Mononuclear cell (primary cell): ENCODE data around the gene SAMD4B. TPM values are rescaled to one million over a fixed set of nuclear protein-coding genes. Genes with fewer than 3 reads are reported as not detected.
A peak's percentile ranks its signal among the peaks of the same experiment; 100 is the strongest.
"Not testable (repeated sequence)": the region's sequence is repeated elsewhere in the genome, so short reads cannot be mapped to it uniquely, and the experiment has no call there.

Experiments
- H3K27me3 ChIP-seq: 2 replicates; pipeline ENCODE4 v1.6.0; 2011; ENCODE audit warnings: low read length, control low read depth; ENCODE audit not compliant: insufficient read depth
- H3K4me1 ChIP-seq: 2 replicates; pipeline ENCODE4 v1.5.1; 2011; ENCODE audit warnings: mild to moderate bottlenecking, low read length, control low read depth; ENCODE audit not compliant: insufficient read depth
- H3K4me3 ChIP-seq: 2 replicates; pipeline ENCODE4 v1.5.1; 2011; ENCODE audit warnings: mild to moderate bottlenecking, low read length, moderate library complexity
- H3K9me3 ChIP-seq: 2 replicates; pipeline ENCODE4 v1.5.1; 2011; ENCODE audit warnings: low read depth, mild to moderate bottlenecking, control low read depth, low read length
- total RNA-seq: library from RNA; depleted of rRNA; stranded (reverse); fragments of >200 nt; gene quantifications from one replicate; pipeline ENCODE4 v1.2.3, GENCODE V29; 2012

Gene SAMD4B
- total RNA-seq, 1 donor = 30.0 TPM

DNA sequence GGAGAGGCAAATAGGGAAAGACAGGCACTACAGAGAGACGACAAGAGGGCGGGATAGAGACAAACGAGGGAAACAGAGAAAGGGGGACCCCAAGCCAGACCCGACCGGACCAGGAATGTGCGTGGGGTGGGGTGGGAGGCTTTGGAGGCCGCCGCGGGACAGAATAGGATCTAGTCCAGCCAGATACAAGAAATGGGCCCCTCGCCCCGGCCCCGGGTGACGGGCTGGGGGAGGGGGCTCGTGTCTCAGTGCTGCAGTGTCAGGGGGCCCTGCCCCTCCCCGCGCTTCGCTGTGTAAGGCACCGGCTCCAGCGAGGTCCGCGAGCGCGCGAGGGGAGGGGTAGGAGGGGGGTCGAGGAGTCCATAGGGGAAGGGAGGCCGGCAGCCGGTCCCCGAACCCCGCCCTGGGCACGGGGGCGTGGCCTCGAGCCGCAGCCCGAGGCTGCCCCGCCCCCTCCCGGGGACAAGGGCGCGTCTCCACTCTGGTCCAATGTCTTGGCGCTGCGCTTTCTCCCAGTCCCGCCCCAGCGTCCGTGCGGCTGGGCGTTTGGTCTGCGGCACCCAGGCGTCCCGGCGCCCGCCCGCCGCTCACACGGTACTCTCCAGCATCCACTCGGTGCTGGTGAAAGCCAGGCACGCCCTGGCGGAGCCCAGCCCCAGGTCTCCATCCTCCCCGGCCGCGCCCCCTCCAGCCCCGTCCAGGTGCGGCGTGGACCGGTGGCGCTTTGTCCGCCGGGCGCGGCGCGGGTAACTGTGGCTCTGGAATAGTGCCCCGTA, 35.0 kb upstream of the SAMD4B start:
- Histone ChIP-seq H3K4me1 (peaks cover 3% of the 10 kb centered on the region), H3K9me3 (no peaks in the 10 kb centered on the region), H3K27me3 (no peaks in the 10 kb centered on the region), H3K4me3 (no peak overlapping the region)

DNA sequence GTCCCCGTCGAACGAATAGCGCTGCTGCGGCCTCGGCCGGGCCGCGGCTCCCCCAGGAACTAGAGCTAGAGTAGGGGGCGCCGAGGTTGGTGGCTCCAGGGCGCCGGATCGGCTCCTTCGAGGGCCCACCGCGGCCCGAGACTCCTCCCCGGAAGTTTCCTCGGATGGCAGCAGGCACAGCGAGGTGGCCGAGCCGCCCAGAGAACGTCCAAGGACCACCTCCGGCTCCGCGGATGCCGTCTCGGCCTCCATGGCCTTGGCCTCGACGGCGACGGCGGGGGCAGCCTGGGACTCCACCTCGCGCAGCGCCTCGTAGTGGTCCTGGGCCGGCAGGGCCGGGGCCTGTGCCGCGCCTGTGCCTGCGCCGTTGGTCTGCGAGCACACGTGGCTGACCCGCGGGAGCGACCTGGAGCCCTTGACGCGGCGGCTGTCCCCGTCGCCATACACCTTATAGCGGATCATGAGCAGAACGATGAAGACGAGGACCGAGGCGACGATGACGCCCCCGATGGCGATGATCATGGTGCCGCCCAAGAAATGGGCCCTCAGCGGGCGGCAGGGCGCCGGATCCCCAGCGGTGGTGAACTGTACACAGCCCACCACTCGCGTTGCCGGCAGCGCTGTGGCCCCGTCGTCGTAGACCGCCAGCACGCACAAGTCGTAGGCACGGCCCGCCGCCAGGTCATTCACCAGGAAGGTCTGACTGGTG, 34.2 kb upstream of the SAMD4B start:
- H3K9me3 ChIP-seq = no peaks in the 10 kb centered on the region
- no peak overlapping the region for H3K4me3 ChIP-seq

DNA sequence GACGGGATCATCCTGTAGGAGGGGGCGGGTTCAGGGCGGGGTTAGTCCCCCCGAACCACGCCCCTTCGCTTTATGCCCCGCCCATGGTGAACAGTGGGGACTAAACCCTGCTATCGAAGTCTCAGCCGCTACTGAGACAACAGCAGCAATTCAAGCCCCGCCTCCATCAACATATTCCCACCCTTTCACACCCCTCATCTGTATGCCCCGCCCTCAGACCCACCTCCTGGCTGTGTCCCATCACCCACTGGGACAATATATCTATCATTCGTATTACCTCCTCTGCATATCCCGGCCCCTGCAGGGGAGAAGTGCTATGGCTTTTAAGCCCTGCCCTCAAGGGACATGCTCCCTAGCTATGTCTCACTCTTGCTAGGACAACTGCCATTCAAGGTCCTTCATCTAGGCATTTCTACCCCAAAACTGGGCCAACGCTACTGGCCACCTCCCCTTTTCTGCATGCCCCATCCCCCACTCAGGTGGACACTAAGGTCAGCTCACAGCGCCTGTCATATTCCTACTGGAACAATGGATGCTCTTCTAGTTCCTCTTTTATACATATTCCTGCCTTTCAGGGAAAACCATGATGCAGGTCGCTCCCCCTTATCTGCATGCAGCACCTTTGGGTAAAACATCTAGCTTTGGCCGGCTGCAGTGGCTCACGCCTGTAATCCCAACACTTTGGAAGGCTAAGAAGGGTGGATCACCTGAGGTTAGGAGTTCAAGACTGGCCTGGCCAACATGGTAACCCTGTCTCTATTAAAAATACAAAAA, 33.5 kb upstream of the SAMD4B start:
- Histone ChIP-seq H3K4me1 (peaks cover 3% of the 10 kb centered on the region), H3K27me3 (no peaks in the 10 kb centered on the region), H3K9me3 (no peaks in the 10 kb centered on the region), H3K4me3 (no peak overlapping the region)

More for the DNA sequence above, 34.2 kb upstream of the SAMD4B start:
- Histone ChIP-seq H3K4me1 (peaks cover 3% of the 10 kb centered on the region), H3K27me3 (no peaks in the 10 kb centered on the region)

DNA sequence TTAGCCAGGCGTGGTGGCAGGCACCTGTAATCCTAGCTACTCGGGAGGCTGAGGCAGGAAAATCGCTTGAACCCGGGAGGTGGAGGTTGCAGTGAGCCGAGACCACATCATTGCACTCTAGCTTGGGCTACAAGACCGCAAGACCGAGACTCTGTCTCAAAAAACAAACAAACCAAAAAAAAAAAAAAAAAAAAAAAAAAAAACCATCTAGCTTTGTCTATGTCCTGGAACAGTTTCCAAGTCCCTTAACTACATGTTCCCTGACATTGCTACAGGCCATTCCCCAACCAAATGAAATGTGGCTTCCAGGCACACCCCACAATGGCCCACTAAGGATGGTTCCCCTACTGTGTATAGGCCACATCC, 32.9 kb upstream of the SAMD4B start:
- not testable (repeated sequence) for H3K27me3 ChIP-seq, H3K9me3 ChIP-seq, H3K4me3 ChIP-seq, H3K4me1 ChIP-seq

DNA sequence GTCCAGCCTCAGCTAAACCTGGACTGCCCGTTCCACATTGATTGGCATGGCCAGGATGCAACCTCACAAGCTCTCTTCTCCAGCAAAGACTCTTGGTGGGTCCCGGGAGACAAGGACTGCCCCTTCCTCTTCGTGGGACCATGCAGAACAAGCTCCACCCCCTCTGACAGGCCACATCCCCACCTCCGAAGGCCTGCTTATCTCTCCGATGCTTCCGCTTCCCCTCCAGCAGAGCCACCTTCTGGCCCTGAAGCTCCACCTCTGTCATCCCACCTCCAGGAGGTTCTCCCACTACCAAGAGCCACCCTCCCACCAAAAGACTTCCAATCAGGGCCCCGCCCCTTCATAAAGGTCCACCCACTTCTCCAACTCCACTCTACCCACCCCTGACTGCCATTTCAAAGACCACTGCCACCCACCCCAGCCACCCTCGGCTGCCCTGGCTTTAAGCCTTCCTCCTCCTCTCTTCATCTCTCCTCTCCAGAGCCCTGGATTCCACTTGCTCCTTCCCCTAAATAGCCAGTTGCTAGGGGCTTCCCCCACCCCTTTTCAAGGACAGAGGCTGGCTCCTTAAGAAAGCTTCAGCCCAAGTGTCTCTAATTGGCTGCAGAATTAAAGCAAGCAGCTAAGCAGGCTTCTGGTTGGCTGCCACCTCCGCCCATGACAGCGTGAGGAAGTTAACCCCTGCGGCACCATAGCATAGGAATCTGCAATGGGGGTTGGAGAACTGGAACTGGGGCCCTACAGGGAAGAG, 31.5 kb upstream of the SAMD4B start:
- no peaks in the 10 kb centered on the region for H3K27me3 ChIP-seq
- H3K4me1 ChIP-seq = peaks cover 3% of the 10 kb centered on the region
- H3K4me3 ChIP-seq = no peak overlapping the region
- no peaks in the 10 kb centered on the region for H3K9me3 ChIP-seq

DNA sequence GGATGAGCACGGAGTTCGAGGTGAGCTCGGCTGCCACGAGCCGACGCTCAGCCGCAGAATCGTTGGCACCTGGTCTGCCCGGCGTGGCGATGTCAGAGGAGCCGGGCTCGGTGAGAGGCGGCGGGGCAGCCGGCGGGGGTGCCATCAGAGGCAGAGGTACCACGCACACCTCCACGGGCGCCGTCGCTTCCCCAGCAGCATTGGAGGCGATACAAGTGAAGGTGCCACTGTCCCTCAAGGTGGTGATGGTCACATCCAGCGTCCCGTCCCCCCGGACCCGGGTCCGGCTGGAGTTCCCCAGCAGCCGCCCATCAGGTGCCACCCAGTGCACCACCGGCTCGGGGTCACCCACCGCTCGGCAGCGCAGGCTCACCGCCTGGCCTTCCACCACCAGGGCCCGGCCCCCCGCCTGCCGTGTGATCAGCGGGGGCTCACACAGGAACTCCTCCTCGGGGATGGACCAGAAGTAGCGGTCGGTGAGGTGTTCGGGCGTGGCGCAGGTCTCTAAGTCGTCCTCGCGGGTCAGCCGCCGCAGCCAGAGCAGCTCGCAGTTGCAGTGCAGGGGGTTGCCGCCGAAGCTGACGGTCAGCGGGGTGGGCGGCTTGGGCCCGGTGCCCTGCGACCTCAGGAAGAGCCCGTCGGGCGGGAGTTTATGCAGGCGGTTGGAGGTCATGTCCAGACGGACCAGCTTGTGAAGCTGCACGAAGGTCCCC, 28.0 kb upstream of the SAMD4B start:
- no peaks in the 10 kb centered on the region for H3K9me3 ChIP-seq
- H3K27me3 ChIP-seq = no peaks in the 10 kb centered on the region
- H3K4me1 ChIP-seq = peaks cover 3% of the 10 kb centered on the region
- H3K4me3 ChIP-seq = no peak overlapping the region

DNA sequence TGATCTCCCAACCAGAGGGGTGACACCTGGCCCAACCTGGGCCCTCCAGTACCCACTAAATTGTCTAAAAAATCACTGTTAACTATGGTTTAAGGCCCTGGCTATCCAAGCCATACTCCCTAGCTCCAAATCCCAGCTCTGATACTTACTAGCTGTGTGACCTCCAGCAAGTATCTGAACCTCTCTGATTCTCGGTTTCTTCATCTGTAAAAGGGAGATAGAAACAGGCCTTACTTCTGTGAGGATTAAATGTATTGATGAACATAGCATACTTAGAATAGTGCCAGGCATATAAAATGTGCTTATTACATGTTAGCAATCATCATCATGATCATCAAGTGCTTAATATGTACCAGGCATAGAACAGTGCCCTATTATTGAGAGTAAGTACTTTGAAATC, 26.3 kb upstream of the SAMD4B start:
- peaks cover 4% of the 10 kb centered on the region for H3K4me1 ChIP-seq
- no peaks in the 10 kb centered on the region for H3K9me3 ChIP-seq
- H3K4me3 ChIP-seq = no peak overlapping the region
- no peaks in the 10 kb centered on the region for H3K27me3 ChIP-seq

DNA sequence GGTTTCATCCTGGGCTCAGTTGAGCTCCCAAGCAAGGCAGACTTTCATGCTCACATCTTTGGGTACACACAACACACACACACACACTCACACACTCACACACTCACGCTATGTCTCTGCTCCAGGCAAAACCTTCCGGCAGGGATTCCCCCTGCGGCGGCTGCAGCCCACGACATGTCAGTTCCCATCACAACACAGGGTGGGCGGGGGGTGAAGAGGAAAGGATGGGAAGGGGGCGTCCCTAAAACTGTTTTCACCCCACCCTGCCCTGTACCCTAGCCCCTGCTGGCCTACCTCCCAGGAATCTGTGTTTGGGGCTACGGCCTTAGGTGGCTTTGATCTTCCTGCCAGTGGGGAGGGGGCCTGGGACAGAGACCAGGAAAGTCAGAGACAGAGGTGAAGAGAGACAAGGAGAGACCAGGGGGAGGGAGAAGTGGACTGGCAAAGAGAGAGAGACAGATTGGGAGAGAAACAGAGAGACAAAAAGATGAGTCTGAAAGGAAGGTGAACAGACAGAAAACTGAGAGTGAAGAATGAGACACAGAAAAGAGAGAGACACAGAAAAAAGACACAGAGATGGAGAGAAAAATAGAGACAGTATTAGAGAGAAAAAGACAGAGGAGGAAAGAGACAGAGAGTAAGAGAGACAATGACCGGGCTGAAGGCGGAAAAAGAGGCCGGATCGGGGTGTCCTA, 25.4 kb upstream of the SAMD4B start:
- Histone ChIP-seq H3K9me3 (no peaks in the 10 kb centered on the region), H3K27me3 (no peaks in the 10 kb centered on the region), H3K4me1 (peaks cover 4% of the 10 kb centered on the region), H3K4me3 (no peak overlapping the region)

DNA sequence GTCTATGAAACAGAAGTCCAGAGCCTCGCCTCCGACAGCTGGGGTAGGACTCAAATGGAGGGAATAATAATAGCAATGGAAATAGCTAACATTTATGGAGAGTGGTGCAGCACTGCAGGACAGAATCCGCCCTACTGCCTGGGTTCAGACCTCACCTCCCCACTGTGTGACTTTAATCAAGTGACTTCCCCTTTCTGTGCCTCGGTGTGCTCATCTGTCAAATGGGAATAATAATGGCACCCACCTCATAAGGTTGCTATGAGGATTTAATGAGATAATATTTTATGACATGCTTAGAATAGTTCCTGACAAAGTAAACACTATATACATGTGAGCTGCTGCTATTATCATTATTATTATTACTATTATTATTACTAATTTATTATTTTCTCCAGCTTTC, 24.7 kb upstream of the SAMD4B start:
- Histone ChIP-seq H3K4me1 (peaks cover 4% of the 10 kb centered on the region), H3K27me3 (no peaks in the 10 kb centered on the region), H3K9me3 (no peaks in the 10 kb centered on the region), H3K4me3 (no peak overlapping the region)

DNA sequence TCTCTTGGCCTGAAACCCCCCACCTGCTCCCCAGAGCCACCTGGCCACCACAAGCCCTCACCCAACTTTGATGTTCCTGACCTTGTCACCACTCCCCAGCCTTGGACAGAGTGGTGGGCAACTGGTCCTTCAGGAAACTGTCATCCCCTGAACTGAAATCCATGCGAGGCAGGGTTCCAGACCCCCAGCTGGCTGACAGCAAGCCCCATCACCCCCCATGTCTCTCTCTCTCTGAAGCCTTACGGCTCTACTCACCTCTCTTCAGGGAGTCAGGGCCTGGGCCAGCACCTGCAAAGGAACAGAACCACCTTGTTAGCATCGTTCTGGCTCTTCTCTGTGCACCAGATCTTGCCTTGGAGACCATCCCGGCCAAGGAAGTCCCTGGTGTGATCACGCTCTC, 24.1 kb upstream of the SAMD4B start:
- Histone ChIP-seq H3K4me1 (peaks cover 4% of the 10 kb centered on the region), H3K27me3 (no peaks in the 10 kb centered on the region), H3K9me3 (no peaks in the 10 kb centered on the region), H3K4me3 (no peak overlapping the region)

DNA sequence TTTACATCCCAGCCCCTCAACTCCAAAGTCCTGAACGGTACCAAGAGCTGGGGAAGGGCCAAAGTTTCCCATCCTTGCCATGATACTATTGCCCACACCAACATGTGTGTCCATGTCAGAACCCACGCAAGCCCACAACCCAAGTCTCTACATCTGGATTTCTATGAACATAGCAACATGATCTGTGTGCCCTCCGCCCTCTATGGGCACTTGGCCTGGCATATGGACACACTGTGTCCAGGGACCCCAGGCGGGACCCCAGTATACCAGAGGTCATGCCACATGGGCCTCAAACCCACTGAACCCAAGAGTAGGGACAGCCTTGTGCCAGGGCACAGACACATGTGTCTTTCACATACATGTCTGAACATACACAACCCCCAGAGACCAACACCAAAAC, 23.5 kb upstream of the SAMD4B start:
- H3K27me3 ChIP-seq = no peaks in the 10 kb centered on the region
- no peak overlapping the region for H3K4me3 ChIP-seq
- H3K9me3 ChIP-seq = no peaks in the 10 kb centered on the region
- peaks cover 4% of the 10 kb centered on the region for H3K4me1 ChIP-seq

DNA sequence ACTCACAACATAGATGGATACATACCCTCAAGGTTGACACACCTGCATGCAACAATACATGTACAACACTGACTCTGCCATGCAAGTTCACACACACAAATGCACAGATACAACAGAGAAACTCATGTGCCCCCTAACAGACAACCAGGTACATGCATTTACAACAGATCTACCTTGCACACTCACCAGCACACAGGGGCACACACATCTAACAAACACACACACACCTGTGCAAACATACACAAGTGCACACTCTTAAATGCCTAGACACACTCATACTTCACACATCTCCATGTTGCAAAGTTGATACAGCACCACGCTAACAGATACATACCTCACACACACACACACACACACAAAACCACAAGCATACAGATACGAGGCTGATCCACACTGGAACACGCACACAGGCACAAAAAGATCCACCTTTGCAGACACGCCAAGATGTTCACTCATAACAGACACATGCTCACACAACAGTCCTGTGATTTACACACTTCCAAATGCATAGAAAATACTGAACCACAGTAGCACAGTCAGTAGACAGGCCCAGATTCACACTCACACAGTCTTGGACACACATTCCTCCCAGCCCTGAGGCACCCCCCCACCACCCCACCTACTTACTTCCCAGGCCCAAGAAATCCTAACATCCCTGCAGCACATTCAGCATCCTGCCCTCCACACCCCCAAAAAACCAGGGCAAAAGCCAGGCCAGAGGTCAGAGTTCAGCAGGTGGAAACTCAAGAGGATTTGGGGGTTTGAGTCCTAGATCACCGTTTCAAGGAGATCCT, 22.9 kb upstream of the SAMD4B start:
- H3K4me3 ChIP-seq = no peak overlapping the region
- no peaks in the 10 kb centered on the region for H3K9me3 ChIP-seq
- no peaks in the 10 kb centered on the region for H3K27me3 ChIP-seq
- H3K4me1 ChIP-seq = peaks cover 4% of the 10 kb centered on the region

DNA sequence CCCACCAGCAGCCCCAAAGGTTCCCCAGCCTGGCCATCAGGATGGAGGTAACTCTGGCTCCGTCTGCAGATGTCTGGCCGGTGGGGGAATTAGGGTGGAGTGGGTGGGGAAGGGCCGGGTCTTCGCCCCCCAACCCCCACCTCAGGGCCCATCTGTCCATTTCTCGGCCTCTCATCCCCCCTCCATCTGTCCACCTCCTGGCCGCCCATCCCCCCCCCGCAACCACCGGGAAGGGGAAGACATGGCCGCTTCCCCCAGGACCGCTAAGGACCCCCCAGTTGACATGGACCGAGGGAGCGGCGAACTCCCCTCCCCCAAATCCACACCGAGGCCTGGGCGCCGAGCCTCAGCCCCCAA, 22.4 kb upstream of the SAMD4B start:
- peaks cover 4% of the 10 kb centered on the region for H3K4me1 ChIP-seq
- H3K4me3 ChIP-seq = peak overlapping the region; percentile 37
- no peaks in the 10 kb centered on the region for H3K27me3 ChIP-seq
- H3K9me3 ChIP-seq = no peaks in the 10 kb centered on the region
